OCI-LY1 (cell line): ENCODE data around the gene RFK.

Experiments used
- H2AFZ ChIP-seq: fragments of 200-600 bp; sonication (generic), shearing (Covaris generic); 2 replicates; pipeline ENCODE4 v1.6.0; 2014; ENCODE audit warnings: antibody characterized with exemption, mild to moderate bottlenecking, low read length
- H3F3A ChIP-seq: fragments of 200-600 bp; sonication (generic), shearing (Covaris generic); 2 replicates; pipeline ENCODE4 v1.6.0; 2014; ENCODE audit warnings: mild to moderate bottlenecking, antibody characterized with exemption, low read length, moderate library complexity; ENCODE audit not compliant: insufficient read depth
- H3K27ac ChIP-seq: fragments of 200-600 bp; sonication (generic); 2 replicates; pipeline ENCODE4 v1.5.1; 2014; ENCODE audit warnings: low read length, mixed run types, mild to moderate bottlenecking, low read depth; ENCODE audit not compliant: poor library complexity, severe bottlenecking
- H3K27me3 ChIP-seq: fragments of 200-600 bp; sonication (generic); 2 replicates; pipeline ENCODE4 v1.6.0; 2014; ENCODE audit warnings: antibody characterized with exemption, mild to moderate bottlenecking, low read length, moderate library complexity; ENCODE audit not compliant: insufficient read depth
- H3K36me3 ChIP-seq: fragments of 200-600 bp; sonication (generic); 2 replicates; pipeline ENCODE4 v1.6.1; 2014; ENCODE audit warnings: mild to moderate bottlenecking, antibody characterized with exemption, low read length, moderate library complexity, mixed read lengths; ENCODE audit not compliant: insufficient read depth
- H3K4me1 ChIP-seq: fragments of 200-600 bp; sonication (generic); 2 replicates; pipeline ENCODE4 v1.5.1; 2014; ENCODE audit warnings: mild to moderate bottlenecking, low read length, moderate library complexity; ENCODE audit not compliant: insufficient read depth, severe bottlenecking
- H3K4me2 ChIP-seq: fragments of 200-600 bp; sonication (generic), shearing (Covaris generic); 2 replicates; pipeline ENCODE4 v1.6.1; 2014; ENCODE audit warnings: low read length
- H3K4me3 ChIP-seq: fragments of 200-600 bp; sonication (generic); 2 replicates; pipeline ENCODE4 v1.5.1; 2014; ENCODE audit warnings: low read length, low read depth, mild to moderate bottlenecking, mixed read lengths; ENCODE audit not compliant: poor library complexity, severe bottlenecking
- H3K79me2 ChIP-seq: fragments of 200-600 bp; shearing (Covaris generic); 2 replicates; pipeline ENCODE4 v1.6.1; 2016; ENCODE audit warnings: mixed run types, low read length, mixed read lengths; ENCODE audit not compliant: insufficient read depth
- H3K9ac ChIP-seq: fragments of 200-600 bp; sonication (generic), shearing (Covaris generic); 2 replicates; pipeline ENCODE4 v1.6.1; 2014; ENCODE audit warnings: mild to moderate bottlenecking, low read length, mixed read lengths
- H3K9me2 ChIP-seq: fragments of 200-600 bp; sonication (generic), shearing (Covaris generic); 2 replicates; pipeline ENCODE4 v1.6.1; 2014; ENCODE audit warnings: low read depth, mild to moderate bottlenecking, low read length, mixed read lengths
- H3K9me3 ChIP-seq: fragments of 200-600 bp; shearing (Covaris generic); 2 replicates; pipeline ENCODE4 v1.6.1; 2014; ENCODE audit warnings: low read length, mixed read lengths
- H4K20me1 ChIP-seq: fragments of 200-600 bp; sonication (generic), shearing (Covaris generic); 2 replicates; pipeline ENCODE4 v1.6.0; 2016; ENCODE audit warnings: mild to moderate bottlenecking, low read length; ENCODE audit not compliant: insufficient read depth
- CTCF ChIP-seq: fragments of 200-600 bp; sonication (generic), shearing (Covaris generic); IDR thresholded peaks from 2 replicates; pipeline ENCODE4 v1.5.1; 2017; ENCODE audit warnings: mild to moderate bottlenecking, antibody characterized with exemption, low read length, moderate library complexity, mixed read lengths
- EZH2 ChIP-seq: fragments of 200-600 bp; sonication (generic), shearing (Covaris generic); IDR thresholded peaks from 2 replicates; pipeline ENCODE4 v1.8.0; 2017; ENCODE audit warnings: borderline replicate concordance, mixed run types, mild to moderate bottlenecking, antibody characterized with exemption, low read length, moderate library complexity, mixed read lengths

Gene RFK

GRCh38 chr9:76433406-76433805 is 39.2 kb upstream of the RFK start:
- Histone ChIP-seq H3K4me1 (no peaks in the 10 kb centered on the region), H4K20me1 (no peaks in the 10 kb centered on the region), H3F3A (no peaks in the 10 kb centered on the region), H3K9me3 (no peaks in the 10 kb centered on the region), H3K9me2 (no peaks in the 10 kb centered on the region), H3K4me2 (no peak overlapping the region), H3K4me3 (no peak overlapping the region), H3K36me3 (no peaks in the 10 kb centered on the region), H3K27me3 (peaks cover 6% of the 10 kb centered on the region; the same call in 1 of the 2 replicates), H3K9ac (no peak overlapping the region), H3K27ac (no peak overlapping the region), H2AFZ (no peak overlapping the region), H3K79me2 (no peaks in the 10 kb centered on the region)
- TF ChIP-seq EZH2 (no peak), CTCF (no peak)

- Histone ChIP-seq H4K20me1 (no peaks in the 10 kb centered on the region), H3K79me2 (no peaks in the 10 kb centered on the region), H3F3A (no peaks in the 10 kb centered on the region), H3K27me3 (peaks cover 6% of the 10 kb centered on the region; the same call in 1 of the 2 replicates), H3K27ac (no peak overlapping the region), H2AFZ (no peak overlapping the region), H3K9ac (no peak overlapping the region), H3K9me3 (no peaks in the 10 kb centered on the region), H3K9me2 (no peaks in the 10 kb centered on the region), H3K4me2 (no peak overlapping the region), H3K36me3 (no peaks in the 10 kb centered on the region), H3K4me3 (no peak overlapping the region), H3K4me1 (no peaks in the 10 kb centered on the region)
- TF ChIP-seq CTCF (no peak), EZH2 (no peak)
Observed at GRCh38 chr9:76431601-76432000, 37.4 kb upstream of the RFK start.

- no peak for TF ChIP-seq EZH2
- H3K27ac ChIP-seq = no peak overlapping the region
- no peaks in the 10 kb centered on the region for H3K9me2 ChIP-seq
- H3K9ac ChIP-seq = no peak overlapping the region
- H3K4me3 ChIP-seq = no peak overlapping the region
- H3K4me1 ChIP-seq = no peaks in the 10 kb centered on the region
- no peaks in the 10 kb centered on the region for H3K27me3 ChIP-seq
- H3K4me2 ChIP-seq = no peak overlapping the region
- H3F3A ChIP-seq = no peaks in the 10 kb centered on the region
- no peaks in the 10 kb centered on the region for H3K79me2 ChIP-seq
- no peaks in the 10 kb centered on the region for H3K9me3 ChIP-seq
- no peaks in the 10 kb centered on the region for H3K36me3 ChIP-seq
- H4K20me1 ChIP-seq = no peaks in the 10 kb centered on the region
- no peak overlapping the region for H2AFZ ChIP-seq
Observed at GRCh38 chr9:76426807-76427419, 32.7 kb upstream of the RFK start.
